HTR-8/SVneo (cell line): Measurements from ENCODE around the gene CEP192.
"Not testable (repeated sequence)": the region's sequence is repeated elsewhere in the genome, so short reads cannot be mapped to it uniquely, and the experiment has no call there.

ENCODE experiments used
- DNase-seq: peaks from one replicate; pipeline ENCODE4 v3.0.0; 2011; ENCODE audit warnings: low spot score, mixed read lengths; ENCODE audit not compliant: insufficient read length
- FAIRE-seq: peaks from 2 replicates; lab custom pipeline; 2011; peaks lifted over from hg19 to GRCh38; lab: Jason Lieb, UNC

The CEP192 gene

DNA sequence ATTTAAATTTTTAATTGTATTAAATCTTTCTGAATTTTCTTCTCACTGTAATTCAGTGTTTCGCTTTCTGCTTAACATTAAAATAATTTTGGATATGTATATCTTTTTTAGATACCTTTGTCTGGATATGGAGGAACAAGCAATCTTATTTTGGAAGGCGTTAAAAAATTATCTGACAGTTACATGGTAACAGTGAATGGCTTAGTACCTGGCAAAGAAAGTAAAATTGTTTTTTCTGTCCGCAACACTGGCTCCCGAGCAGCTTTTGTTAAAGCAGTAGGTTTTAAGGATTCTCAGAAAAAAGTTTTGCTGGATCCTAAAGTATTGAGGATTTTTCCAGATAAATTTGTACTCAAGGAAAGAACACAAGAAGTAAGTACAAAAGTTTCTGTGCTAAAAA, 95.7 kb downstream of the CEP192 start:
- DNase-seq (no peak), FAIRE-seq (no peak)

DNA sequence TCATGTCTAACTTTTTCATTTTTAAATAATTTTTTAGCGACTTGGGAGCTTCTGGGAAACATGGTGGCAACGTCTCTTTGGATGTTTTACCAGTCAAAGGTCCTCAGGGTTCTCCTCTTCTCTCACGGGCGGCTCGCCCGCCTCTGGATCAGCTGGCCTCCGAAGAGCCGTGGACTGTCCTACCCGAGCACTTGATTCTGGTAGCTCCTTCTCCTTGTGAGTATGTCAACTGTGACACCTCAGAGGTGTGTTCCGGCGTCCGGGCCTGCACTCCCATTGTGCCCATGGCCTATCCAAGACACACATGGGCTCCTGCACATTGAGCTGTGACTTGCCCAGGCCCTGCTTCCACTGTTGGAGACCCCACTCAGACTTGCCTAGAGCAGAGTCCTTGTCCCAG, 104.3 kb downstream of the CEP192 start:
- FAIRE-seq: no peak
- DNase-seq: no peak

DNA sequence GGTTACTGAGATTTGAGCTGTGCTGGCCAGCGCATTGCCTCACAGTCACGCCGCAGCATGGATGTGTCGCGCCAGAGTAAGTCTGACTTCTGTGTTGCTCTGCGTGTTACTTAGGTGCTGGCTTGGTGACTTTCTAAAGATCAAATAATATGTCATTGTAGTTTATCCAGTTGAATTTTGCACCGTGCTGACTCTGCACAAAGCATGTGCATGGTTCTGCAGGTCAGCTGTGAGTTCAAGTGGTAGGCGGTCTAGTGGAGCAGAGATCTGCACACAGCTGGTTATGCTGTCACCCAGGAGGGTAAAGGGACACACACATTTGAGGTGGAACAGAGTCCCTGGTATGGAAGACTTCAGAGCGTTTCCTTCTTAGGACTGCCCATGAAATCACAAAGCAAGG, 105.1 kb downstream of the CEP192 start:
- DNase-seq (no peak), FAIRE-seq (no peak)

DNA sequence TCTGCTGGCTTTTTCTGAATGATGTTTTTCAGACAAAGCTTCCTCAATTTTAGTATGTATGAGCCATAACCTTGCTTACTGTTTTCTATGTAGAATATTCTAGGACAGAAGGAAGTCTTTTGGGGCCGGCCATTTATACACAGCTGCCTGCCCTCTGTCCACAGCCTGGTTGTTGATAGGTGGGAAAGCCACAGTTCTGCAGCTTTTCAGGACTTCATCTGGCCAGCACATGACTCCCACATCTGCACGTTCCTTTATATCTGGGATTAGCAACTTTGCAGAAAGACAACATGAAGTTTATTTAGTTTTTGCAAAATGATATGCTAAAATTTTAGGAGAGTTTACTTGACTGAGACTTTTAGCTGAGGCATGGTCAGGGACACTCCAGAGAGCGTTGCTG, 105.6 kb downstream of the CEP192 start:
- DNase-seq: no peak

DNA sequence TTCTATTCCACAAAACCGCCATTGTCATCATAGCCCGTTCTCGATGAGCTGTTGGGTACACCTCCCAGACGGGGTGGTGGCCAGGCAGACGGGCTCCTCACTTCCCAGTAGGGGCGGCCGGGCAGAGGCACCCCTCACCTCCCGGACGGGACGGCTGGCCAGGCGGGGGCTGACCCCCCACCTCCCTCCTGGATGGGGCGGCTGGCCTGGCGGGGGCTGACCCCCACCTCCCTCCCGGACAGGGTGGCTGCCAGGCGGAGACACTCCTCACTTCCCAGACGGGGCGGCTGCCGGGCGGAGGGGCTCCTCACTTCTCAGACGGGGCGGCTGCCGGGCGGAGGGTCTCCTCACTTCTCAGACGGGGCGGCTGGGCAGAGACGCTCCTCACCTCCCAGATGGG, 106.9 kb downstream of the CEP192 start:
- not testable (repeated sequence) for FAIRE-seq, DNase-seq

More for the DNA sequence above, 105.6 kb downstream of the CEP192 start:
- no peak for FAIRE-seq

DNA sequence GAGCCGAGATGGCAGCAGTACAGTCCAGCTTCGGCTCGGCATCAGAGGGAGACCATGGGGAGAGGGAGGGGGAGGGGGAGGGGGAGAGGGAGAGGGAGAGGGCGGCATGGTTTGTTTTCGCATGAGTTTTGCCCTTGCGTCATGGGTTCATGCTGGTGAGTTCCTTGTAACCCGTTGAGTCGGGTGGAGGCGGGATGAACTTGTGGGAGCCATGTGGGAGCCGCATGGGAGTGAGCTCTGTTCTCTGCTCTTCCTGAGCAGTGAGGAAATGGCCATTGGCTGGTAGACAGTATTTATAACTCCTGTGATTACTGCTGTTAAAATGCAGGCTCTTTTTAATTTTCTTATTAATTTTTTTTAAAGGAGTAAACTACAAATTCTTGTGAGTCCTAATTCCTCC, 108.0 kb downstream of the CEP192 start:
- DNase-seq (no peak), FAIRE-seq (no peak)

DNA sequence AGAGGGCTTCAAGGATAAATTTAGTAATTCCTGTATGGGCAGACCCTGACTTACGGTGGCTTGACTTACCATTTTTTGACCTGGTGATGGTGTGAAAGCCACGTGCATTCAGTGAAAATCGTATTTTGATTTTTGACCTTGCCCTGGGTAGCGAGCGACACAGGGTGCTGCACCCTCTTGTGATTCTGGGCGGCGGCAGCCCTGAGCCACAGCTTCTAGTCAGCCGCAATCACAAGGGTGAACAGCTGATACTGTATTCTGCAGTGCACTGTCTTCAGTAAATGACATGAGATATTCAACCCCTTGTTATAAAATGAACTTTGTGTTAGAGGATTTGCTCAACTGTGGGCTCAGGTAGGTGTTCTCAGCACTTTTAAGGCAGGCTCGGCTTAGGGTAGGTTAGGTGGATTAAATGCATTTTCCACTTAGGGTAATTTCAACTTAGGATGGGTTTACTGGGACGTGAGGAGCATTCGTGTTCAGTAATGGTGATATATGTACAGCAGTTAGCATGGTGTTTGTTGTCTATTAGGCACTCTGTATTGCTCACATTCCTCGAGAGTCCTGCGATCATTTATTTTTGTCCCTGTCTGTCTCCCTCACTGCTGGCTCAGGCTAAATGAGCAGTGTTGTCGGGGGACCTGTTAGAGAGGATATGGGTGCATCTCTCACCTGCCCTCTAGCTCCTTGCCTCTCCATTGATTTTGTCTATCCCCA, 109.9 kb downstream of the CEP192 start:
- FAIRE-seq: no peak
- no peak for DNase-seq

DNA sequence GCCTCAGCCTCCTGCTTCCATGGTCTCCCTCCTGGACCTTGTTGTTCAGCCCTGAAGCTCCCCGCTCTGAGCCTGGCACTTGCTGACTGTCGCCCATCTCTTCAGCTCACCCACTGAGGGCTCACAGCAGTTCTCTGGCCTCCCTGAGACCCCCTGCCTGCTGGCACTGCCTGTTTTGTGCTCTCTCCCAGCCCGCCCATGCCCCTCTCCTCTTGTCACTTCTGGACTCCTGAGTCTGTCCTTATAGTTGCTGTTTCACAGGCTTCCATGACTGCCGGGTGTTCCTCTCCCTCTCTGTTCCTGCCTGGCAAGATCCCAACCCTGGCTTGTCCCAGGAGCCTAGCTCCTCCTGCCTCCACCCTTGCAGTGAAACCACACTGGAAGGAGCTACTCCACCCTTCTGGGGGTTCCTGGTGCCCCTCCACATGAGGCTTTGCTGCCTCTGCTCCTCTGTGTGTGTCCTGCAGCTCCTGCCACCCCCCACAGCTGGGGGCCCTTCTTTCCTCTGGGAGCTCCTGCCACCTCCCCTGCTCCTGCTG, 110.6 kb downstream of the CEP192 start:
- FAIRE-seq: no peak
- DNase-seq: no peak

DNA sequence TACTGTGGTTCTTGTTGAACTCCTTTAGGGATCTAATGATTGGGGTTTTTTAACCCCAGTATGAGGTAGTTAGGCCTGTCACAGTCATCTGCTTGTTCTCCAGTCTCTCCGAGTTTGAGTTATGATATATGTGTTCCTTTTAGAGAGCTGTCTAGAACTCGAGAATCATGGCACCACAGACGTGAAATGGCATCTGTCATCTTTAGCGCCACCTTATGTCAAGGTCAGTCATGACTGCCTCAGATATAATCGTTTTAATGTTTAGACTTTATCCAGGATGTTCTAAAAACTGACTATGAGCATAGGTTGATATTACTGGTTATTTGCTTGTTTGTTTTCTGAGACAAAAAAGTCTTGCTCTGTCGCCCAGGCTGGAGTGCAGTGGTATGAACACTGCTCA, 112.2 kb downstream of the CEP192 start:
- FAIRE-seq (no peak), DNase-seq (no peak)

DNA sequence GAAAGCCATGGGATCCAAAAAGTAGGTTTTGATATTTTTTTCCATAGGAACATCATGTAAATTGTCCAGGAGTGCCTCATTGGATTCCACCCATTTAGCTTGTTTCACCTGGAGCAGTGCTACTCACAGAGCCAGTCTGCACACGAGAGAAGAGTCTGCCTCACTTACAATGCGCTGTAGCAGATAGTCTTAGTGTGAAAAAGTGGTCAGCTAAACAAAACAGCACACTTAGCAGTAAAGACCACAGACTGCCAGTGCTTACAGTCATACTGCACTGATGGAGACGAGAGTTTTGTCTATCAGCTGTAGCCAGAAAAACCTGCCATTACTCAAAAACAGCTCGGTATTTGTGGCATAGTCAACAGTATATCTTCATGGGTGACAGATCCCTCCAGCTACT, 113.9 kb downstream of the CEP192 start:
- DNase-seq: no peak
- FAIRE-seq: no peak

DNA sequence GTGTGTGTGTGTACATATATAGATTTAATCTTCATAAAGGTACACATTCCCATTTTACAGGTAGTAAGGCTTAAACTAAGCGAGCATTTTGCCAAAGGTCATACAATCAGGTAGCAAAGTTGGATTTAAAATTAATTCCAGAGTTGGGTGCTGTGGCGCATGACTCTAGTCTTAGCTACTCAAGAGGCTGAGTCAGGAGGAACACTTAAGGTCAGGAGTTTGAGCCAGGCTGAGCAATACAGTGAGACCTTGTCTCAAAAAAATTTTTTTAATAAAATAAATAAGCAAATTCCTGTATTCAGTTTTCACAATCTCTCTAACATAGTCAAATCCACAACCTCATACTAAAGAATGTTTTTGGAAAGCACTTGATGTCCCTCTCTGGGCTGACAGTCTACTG, 115.9 kb downstream of the CEP192 start:
- DNase-seq: no peak
- no peak for FAIRE-seq

DNA sequence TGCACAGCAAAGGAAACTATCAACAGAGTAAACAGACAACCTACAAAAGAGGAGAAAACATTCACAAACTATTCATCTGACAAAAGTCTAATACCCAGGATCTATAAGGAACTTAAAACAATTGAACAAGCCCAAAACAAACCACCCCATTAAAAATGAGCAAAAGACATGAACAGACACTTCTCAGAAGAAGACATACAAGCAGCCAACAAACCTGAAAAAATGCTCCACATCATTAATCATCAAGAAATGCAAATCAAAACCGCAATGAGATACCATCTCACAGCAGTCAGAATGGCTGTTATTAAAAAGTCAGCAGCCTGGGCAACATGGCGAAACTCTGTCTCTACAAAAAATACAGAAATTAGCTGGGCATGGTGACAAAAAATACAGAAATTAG, 117.2 kb downstream of the CEP192 start:
- FAIRE-seq: no peak
- DNase-seq: no peak

DNA sequence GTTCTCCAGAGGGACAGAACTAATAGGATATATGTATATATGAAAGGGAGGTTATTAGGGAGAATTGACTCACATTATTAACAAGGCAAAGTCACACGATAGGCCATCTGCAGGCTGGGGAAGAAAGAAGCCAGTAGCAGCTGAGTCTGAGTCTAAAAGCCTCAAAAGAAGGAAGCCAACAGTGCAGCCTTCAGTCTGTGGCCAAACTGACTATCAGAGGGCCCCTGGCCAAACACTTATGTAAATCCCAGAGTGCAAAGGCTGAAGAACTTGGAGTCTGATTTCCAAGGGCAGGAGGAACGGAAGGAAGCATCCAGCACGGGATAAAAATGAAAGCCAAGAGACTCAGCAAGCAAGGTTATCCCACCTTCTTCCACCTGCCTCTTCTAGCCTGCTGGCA, 119.4 kb downstream of the CEP192 start:
- DNase-seq (no peak), FAIRE-seq (no peak)

DNA sequence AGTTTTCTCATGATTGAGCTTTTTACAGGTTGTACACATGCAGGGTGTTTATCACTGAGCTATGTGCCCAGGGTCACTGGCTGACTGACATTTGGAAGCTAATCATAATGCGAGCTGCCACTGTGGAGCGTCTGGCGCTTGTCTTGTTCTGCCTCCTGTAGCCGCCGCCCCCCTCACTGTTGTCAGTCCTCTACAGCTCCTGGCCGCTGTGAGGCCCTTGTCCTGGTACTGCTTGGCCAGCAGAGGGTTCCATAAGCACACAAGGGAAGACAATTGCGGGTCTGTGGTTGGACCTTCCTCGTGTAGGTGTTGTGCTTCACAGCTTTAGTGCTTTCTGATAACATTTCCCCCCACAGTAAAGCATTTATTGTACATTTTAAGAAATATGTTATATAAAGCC, 121.8 kb downstream of the CEP192 start:
- no peak for FAIRE-seq
- no peak for DNase-seq

DNA sequence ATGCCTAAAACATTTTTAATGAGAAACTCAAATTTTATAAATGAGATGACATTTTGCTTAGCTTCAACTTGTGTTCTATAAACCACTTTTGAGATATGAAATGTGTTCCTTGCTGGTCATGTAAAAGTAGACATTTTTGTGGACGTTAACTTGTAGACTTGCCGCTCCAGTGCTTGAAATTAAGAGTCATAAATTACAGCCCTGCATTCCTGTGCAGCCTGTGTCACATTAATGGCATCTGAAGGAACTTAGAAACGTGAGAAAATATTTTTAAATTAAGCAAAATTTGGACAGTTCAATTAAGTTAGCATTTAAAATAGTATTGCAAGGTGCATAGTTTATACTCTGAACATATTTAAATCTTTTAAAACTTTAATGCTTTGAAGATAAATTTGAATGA, 129.1 kb downstream of the CEP192 start:
- FAIRE-seq (no peak), DNase-seq (no peak)

DNA sequence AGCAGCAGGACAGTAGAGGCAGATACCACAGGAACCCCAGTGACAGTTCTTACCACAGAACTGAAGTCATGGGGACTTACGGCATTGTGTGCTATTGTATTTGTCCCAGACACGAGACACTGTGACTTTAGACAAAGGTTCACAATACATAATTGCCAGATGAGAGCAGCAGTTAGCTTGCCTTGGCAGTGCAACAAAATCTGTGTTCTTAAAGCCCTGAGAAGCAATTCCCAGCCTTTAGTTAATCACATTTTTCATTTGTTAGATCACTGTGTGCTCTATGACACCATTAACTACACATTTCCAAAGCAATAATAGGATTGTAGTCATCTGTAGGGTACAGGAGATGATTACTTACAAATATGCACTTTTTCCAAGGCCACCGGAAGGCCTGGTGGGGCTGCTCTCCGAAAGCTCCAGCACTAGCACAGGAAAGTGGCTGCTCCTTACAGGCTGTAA, 129.8 kb downstream of the CEP192 start:
- DNase-seq (no peak), FAIRE-seq (no peak)

DNA sequence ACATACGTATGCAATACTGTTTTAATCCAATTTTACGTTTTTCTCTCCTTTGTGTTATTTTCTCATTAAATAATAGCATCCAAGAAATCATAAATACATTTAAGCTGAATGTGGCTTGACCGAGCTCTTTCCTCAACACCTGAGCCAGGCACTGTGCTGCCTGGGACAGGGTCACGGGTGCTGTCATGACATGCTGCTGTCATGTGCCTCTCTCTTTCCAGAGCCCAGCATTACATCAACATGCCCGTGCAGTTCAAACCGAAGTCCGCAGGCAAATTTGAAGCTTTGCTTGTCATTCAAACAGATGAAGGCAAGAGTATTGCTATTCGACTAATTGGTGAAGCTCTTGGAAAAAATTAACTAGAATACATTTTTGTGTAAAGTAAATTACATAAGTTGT, 133.2 kb downstream of the CEP192 start:
- DNase-seq: no peak
- FAIRE-seq: no peak

DNA sequence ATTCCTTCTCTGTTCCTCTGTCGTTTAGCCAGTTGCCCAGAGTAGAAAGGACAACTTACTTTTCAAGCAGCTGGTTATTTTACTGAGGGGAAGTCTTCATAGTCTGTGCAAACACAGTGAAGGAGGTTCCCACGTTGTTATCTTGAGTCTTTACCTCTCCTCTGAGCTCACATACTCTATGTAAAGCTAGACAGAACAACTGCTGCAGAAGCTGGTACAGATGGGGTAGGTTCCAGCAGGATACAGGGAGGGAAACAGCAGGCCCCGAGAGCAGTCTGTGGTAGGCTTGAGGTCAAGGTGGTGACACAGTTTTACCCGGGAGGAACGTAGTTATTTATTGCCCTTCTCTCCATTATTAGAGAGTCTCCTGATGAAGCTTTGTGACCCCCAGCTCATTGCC, 134.0 kb downstream of the CEP192 start:
- FAIRE-seq (no peak), DNase-seq (no peak)

DNA sequence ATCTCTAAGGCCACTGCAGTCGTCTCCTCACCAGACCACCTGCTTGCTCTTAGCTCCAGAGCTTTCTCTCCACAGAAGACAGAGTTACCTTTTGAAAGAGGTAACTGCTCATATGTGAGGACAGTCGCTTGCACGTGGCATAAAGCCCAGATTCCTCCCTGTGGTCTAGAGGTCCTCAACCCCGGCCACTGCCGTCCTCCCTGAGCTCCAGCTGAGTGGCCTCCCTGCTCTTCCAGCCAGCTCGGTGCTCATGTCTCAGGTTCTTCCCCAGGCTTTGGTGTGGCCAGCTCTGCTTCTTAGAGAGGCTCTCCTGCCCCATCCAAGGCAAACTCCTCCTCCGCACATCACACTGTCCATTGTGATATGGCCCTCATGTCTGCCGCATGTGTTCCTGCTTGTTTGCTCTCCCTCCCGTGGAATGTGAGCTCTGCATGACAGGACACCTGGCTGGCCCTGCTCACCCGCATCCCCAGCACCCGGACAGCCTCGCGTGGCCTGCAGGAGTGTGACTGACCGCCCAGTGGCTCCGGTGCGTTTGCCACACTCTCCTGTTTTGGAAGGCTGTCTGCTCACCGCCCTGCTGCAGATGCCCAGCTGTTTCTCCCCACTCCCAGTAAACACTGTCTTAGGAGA, 135.9 kb downstream of the CEP192 start:
- FAIRE-seq (no peak), DNase-seq (no peak)

DNA sequence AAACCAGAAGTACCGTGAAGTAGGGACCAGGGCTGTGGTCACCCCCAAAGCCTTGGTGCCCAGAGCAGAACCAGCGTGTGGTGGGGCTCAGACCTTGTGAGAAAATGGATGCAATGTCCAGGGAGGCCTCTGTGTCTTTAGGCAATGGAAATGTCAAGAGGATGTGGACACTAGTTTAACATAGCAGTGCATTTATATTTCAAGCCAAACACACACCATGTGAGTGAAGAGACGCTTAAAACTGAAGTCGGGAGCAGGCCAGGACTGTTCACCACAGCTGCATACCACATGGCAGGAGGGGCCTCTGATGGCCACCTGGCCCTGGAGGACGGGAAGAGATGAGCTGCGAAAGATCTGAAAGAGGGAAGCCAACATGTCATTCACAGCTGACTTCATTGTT, 140.1 kb downstream of the CEP192 start:
- FAIRE-seq: no peak
- no peak for DNase-seq

DNA sequence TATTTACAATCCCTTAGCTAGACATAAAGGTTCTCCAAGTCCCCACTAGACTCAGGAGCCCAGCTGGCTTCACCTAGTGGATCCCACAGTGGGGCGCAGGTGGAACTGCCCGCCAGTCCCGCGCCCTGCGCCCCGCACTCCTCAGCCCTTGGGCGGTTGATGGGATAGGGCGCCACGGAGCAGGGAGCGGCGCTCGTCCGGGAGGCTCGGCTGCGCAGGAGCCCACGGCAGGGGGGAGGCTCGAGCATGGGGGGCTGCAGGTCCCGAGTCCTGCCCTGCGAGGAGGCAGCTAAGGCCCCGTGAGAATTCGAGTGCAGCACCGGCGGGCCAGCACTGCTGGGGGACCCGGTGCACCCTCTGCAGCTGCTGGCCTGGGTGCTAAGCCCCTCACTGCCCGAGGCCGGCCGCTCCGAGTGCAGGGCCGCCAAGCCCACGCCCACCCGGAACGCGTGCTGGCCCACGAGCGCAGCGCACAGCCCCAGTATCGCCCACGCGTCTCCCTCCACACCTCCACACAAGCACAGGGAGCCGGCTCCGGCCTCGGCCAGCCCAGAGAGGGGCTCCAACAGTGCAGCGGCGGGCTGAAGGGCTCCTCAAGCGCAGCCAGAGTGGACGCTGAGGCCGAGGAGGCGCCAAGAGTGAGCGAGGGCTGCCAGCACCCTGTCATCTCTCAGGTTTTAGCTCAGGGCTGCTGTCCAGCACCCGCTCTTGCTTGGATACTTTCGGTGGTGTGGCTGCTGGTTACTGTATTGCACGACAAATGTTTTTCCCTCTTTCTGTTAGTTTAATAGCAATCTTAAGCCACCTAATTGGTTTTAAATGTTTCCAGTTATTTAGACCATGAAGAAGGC, 143.6 kb downstream of the CEP192 start:
- FAIRE-seq (no peak), DNase-seq (no peak)
